Stimulated activated CD4-positive, alpha-beta T cell treated with anti-CD3 and anti-CD28 coated beads, Interleukin-2, amount 100 ng/mL, for 24 hours (primary cell): Measurements from ENCODE around the gene RAB19.

ENCODE experiments used
- DNase-seq, 2 donors: peaks; one replicate each; pipeline ENCODE4 v3.0.0-alpha.2; 2020

Gene RAB19

GRCh38 chr7:140453785-140454656 is 50.2 kb downstream of the RAB19 start:
- peak in 1 of 2 donors; percentile 11 for DNase-seq

- DNase-seq: no peak
Observed at GRCh38 chr7:140454657-140455015, 50.8 kb downstream of the RAB19 start.

GRCh38 chr7:140455743-140456142 is 51.9 kb downstream of the RAB19 start:
- DNase-seq: no peak

- DNase-seq: no peak
Observed at GRCh38 chr7:140456551-140457051, 52.7 kb downstream of the RAB19 start.

- no peak for DNase-seq
Observed at GRCh38 chr7:140458201-140458600, 54.3 kb downstream of the RAB19 start.

GRCh38 chr7:140458916-140459315 is 55.1 kb downstream of the RAB19 start:
- DNase-seq: no peak

GRCh38 chr7:140463111-140463510 is 59.3 kb downstream of the RAB19 start:
- no peak for DNase-seq

- peak; percentile 27 to 63 for DNase-seq
Observed at GRCh38 chr7:140475747-140476333, 72.0 kb downstream of the RAB19 start.

GRCh38 chr7:140476698-140477261 is 72.9 kb downstream of the RAB19 start:
- no peak for DNase-seq
